HepG2 (cell line): ENCODE measurements around the gene ATN1. TPM values are rescaled to one million over a fixed set of nuclear protein-coding genes. Genes with fewer than 3 reads are reported as not detected.

ENCODE experiments used
- ATAC-seq: fragments of 200-7000 bp; cut with Tn5 transposase; 3 replicates; pipeline ENCODE4 v1.9.1; 2020; ENCODE audit warnings: mild to moderate bottlenecking, moderate library complexity
- BruUV-seq: library from RNA; stranded (reverse); fragments of 400-500 nt; replicated peaks from 2 replicates; lab custom pipeline; 2021; lab: Mats Ljungman, UMichigan
- CTCF ChIA-PET: fragments of 300-600 bp; formaldehyde crosslinking; extraction: SDS; loops from one replicate; lab custom pipeline; 2021; ENCODE audit warnings: low total read pairs, inconsistent platforms, low intra/inter-chr PET ratio; lab: Yijun Ruan, JAX
- POLR2A ChIA-PET: fragments of 350-600 bp; sonication (Branson Sonifier 250); formaldehyde crosslinking; loops from one replicate; lab custom pipeline; 2020; ENCODE audit warnings: antibody characterized with exemption, inconsistent platforms; lab: Yijun Ruan, JAX
- DNase-seq: peaks from one replicate; pipeline ENCODE4 v3.0.0-alpha.2; 2015; ENCODE audit warnings: low spot score
- FAIRE-seq: peaks from 3 replicates; lab custom pipeline; 2011; peaks lifted over from hg19 to GRCh38; lab: Jason Lieb, UNC
- H2AFZ ChIP-seq: one replicate; pipeline ENCODE4 v1.6.1; 2011; ENCODE audit warnings: low read length, inconsistent platforms
- H3K27ac ChIP-seq: fragments of 300-600 bp; 3 replicates; pipeline ENCODE4 v1.8.0; 2011; ENCODE audit warnings: mixed run types, mild to moderate bottlenecking, mixed read lengths, low read length, inconsistent platforms; ENCODE audit not compliant: insufficient read depth; ENCODE audit errors: extremely low read length
- H3K27me3 ChIP-seq, 2 experiments: fragments of 200-600 bp in 1 of 2; 2 replicates in 1 of 2; 3 replicates in 1 of 2; pipeline versions ENCODE4 v1.6.0 to v1.8.0; 2011; ENCODE audit warnings: low read length in 2 of 2, mild to moderate bottlenecking in 2 of 2, moderate library complexity in 2 of 2, inconsistent platforms in 1 of 2; ENCODE audit not compliant: insufficient read depth in 2 of 2, control insufficient read depth in 1 of 2
- H3K36me3 ChIP-seq, 2 experiments: fragments of 200-600 bp in 1 of 2; replicated peaks in 1 of 2; 2 replicates in 1 of 2; 3 replicates in 1 of 2; pipeline versions ENCODE4 v1.5.1 to v1.8.0; 2011; ENCODE audit warnings: low read length in 2 of 2, inconsistent platforms in 1 of 2; ENCODE audit not compliant: insufficient read depth in 2 of 2, control insufficient read depth in 1 of 2
- H3K4me1 ChIP-seq: 2 replicates; pipeline ENCODE4 v1.5.1; 2012; ENCODE audit warnings: low read length, inconsistent platforms; ENCODE audit not compliant: insufficient read depth
- H3K4me2 ChIP-seq: 2 replicates; pipeline ENCODE4 v1.6.0; 2011; ENCODE audit warnings: low read depth, low read length, inconsistent platforms
- H3K4me3 ChIP-seq, 3 experiments: fragments of 200-600 bp in 1 of 3; sonication (generic), shearing (Covaris generic) in 1 of 3; replicated peaks in 1 of 3; 2 replicates each; pipeline ENCODE4 v1.5.1; 2011 to 2016; ENCODE audit warnings: low read length in 3 of 3, inconsistent platforms in 2 of 3, low read depth in 2 of 3, mild to moderate bottlenecking in 2 of 3, control low read depth in 1 of 3, mixed read lengths in 1 of 3; ENCODE audit not compliant: insufficient read depth in 1 of 3
- H3K79me2 ChIP-seq: one replicate; pipeline ENCODE4 v1.6.1; 2011; ENCODE audit warnings: low read length, inconsistent platforms; ENCODE audit not compliant: insufficient read depth
- H3K9ac ChIP-seq: 2 replicates; pipeline ENCODE4 v1.6.0; 2011; ENCODE audit warnings: mild to moderate bottlenecking, low read depth, low read length, inconsistent platforms; ENCODE audit not compliant: insufficient read depth
- H3K9me3 ChIP-seq: 2 replicates; pipeline ENCODE4 v1.5.1; 2012; ENCODE audit warnings: mild to moderate bottlenecking, low read length
- H4K20me1 ChIP-seq: 2 replicates; pipeline ENCODE4 v1.6.0; 2011; ENCODE audit warnings: inconsistent platforms, mild to moderate bottlenecking, low read length, moderate library complexity; ENCODE audit not compliant: insufficient read depth
- NR1H2 ChIP-seq: sonication (generic); formaldehyde crosslinking; IDR thresholded peaks from 2 replicates; pipeline ENCODE4 v1.8.1; 2022; ENCODE audit warnings: low read depth, missing genetic modification reagents, borderline replicate concordance
- POLR2AphosphoS5 ChIP-seq: IDR thresholded peaks from 2 replicates; pipeline ENCODE4 v1.6.1; 2012; ENCODE audit warnings: low read depth, low read length
- POLR2G ChIP-seq: fragments of 200-400 bp; formaldehyde crosslinking; IDR thresholded peaks from 2 replicates; pipeline ENCODE4 v1.6.1; 2018; ENCODE audit warnings: mild to moderate bottlenecking, low read depth, low read length, moderate library complexity
- RBFOX2 ChIP-seq: fragments of 200-400 bp; formaldehyde crosslinking; IDR thresholded peaks from 2 replicates; pipeline ENCODE4 v1.6.1; 2017; ENCODE audit warnings: low read depth, mild to moderate bottlenecking, low read length
- RBM22 ChIP-seq: fragments of 200-400 bp; formaldehyde crosslinking; optimal IDR thresholded peaks from 2 replicates; pipeline ENCODE3; 2017; ENCODE audit warnings: mild to moderate bottlenecking, low read length, moderate library complexity
- SMAD1 ChIP-seq: sonication (generic); formaldehyde crosslinking; IDR thresholded peaks from 2 replicates; pipeline ENCODE4 v1.4.0; 2020; ENCODE audit warnings: missing genetic modification reagents, low read depth, mild to moderate bottlenecking, borderline replicate concordance
- TAF1 ChIP-seq: sonication (generic); formaldehyde crosslinking; IDR thresholded peaks from 2 replicates; pipeline ENCODE4 v1.4.0; 2020; ENCODE audit warnings: missing genetic modification reagents
- ZNF674 ChIP-seq: sonication (generic); formaldehyde crosslinking; IDR thresholded peaks from 2 replicates; pipeline ENCODE4 v1.5.0; 2020; ENCODE audit warnings: low read depth, mild to moderate bottlenecking, missing genetic modification reagents
- ZNF878 ChIP-seq: sonication (generic); formaldehyde crosslinking; IDR thresholded peaks from 2 replicates; pipeline ENCODE4 v1.8.1; 2023; ENCODE audit warnings: mild to moderate bottlenecking, missing genetic modification reagents, moderate library complexity
- WGBS: methylation state at CpG from one replicate; pipeline ENCODE4 v1.1.6; 2017; ENCODE audit warnings: low lambda C conversion rate; 5-methylcytosine and 5-hydroxymethylcytosine counted together
- in situ Hi-C: cut with HindIII; loops from 2 replicates; pipeline ENCODE4 v1.10.0; 2017; ENCODE audit warnings: low pct_unique_long_range_greater_than_20kb; ENCODE audit not compliant: extremely low pct_ligation_motif_present
- intact Hi-C: fragments of 100-400 bp; cut with micrococcal nuclease; formaldehyde crosslinking; loops from one replicate; pipeline ENCODE4 v1.10.0; 2022; ENCODE audit not compliant: unreplicated experiment
- polyA plus RNA-seq, 8 experiments: library from polyadenylated mRNA; depleted of rRNA in 3 of 8; stranded (reverse) in 7 of 8; unstranded in 1 of 8; fragments of >200 nt; fragmentation: Illumina TruSeq in 4 of 8; extraction: Trizol in 4 of 8; gene quantifications; 2 replicates each; pipeline versions ENCODE4 v1.2.1 to v1.2.3, GENCODE V29; 2011 to 2016; ENCODE audit warnings: low read depth in 4 of 8, missing spikeins in 1 of 8, mixed read lengths in 1 of 8; ENCODE audit not compliant: insufficient read depth in 1 of 8
- total RNA-seq, 5 experiments: library from RNA; depleted of rRNA; stranded (reverse); fragments of >200 nt; fragmentation: Illumina TruSeq; extraction: Trizol; gene quantifications; 2 replicates each; pipeline ENCODE4 v1.2.3, GENCODE V29; 2016; ENCODE audit warnings: low read depth in 1 of 5

Gene ATN1
- total and polyA plus RNA-seq, 2 of the 13 experiments (the other 11 are each of a cell fraction or from before 2014, with no cell fraction given) = 2.1 to 8.6 TPM

GRCh38 chr12:6975297-6976032 is 47.7 kb downstream of the ATN1 start:
- H3K27me3 ChIP-seq = no peaks in the 10 kb centered on the region; a peak in 1 of 5 replicates
- 100% methylated on average over 2 of the region's 2 CpGs for WGBS
- CTCF ChIA-PET = no interaction called here
- no TSS peak for BruUV-seq
- H2AFZ ChIP-seq = no peak overlapping the region
- H3K79me2 ChIP-seq = peaks cover 24% of the 10 kb centered on the region
- H3K4me2 ChIP-seq = no peak overlapping the region
- FAIRE-seq = no peak
- no peaks in the 10 kb centered on the region for H3K9me3 ChIP-seq
- no peak for DNase-seq
- intact Hi-C loops (no loop called here), in situ Hi-C loops (no loop called here)
- TF ChIP-seq SMAD1 (CRISPR knock-in tag) = no peak
- TF ChIP-seq NR1H2 (CRISPR knock-in tag) = no peak
- peak; percentile 52; the same call in 1 of the 2 replicates for TF ChIP-seq POLR2AphosphoS5
- TF ChIP-seq ZNF674 (CRISPR knock-in tag) = no peak
- 0 out of 2 replicates have a peak, but pooled peaks have one; percentile 32 for TF ChIP-seq RBFOX2
- no peak for TF ChIP-seq ZNF878 (CRISPR knock-in tag)
- peak; percentile 81 for TF ChIP-seq RBM22
- TF ChIP-seq TAF1 = no peak
- peak; percentile 35; the same call in 1 of the 2 replicates for TF ChIP-seq POLR2G
- H3K4me3 ChIP-seq = no peak overlapping the region
- no peak overlapping the region for H3K27ac ChIP-seq
- H3K36me3 ChIP-seq = peaks cover 14 to 42% of the 10 kb centered on the region in 2 experiments
- peaks cover 43% of the 10 kb centered on the region for H3K4me1 ChIP-seq
- H3K9ac ChIP-seq = no peak overlapping the region
- no peak for ATAC-seq
- no peaks in the 10 kb centered on the region for H4K20me1 ChIP-seq
- POLR2A ChIA-PET = interaction anchor here (0.6 to 2.2 kb wide), 5 partner anchors 29 to 133 kb away, joined by 3 to 10 read pairs (median 4); partner anchors contain the start of genes C12orf57, LPCAT3 and RNU7-1
